ENCODE data around the gene PPP1CA. TPM values are rescaled to one million over a fixed set of nuclear protein-coding genes. Genes with fewer than 3 reads are reported as not detected.
A peak's percentile ranks its signal among the peaks of the same experiment; 100 is the strongest.

The PPP1CA gene
- polyA plus RNA-seq (ENCODE audit: insufficient read depth in 1 of 5, insufficient read length in 5 of 5, low replicate concordance in 1 of 5): 100 to 1,000 TPM in 4 of 5 donors, 10 to 100 TPM in 1; 99.0 to 167 (median 115) TPM
- long read RNA-seq, donor 1, transcript PPP1CA-204 (6 exons, 1,677 nt): minor isoform, 15 of 128 reads
- long read RNA-seq, donor 1, transcript PPP1CA-203 (7 exons, 1,476 nt): major isoform, 77 of 128 reads
- long read RNA-seq, donor 1, partial matches to known transcripts: 30 of 128 reads
- long read RNA-seq, donor 1, other reads (novel, unspliced or antisense): 0 of 128 reads
- long read RNA-seq, donor 2, transcript PPP1CA-204 (6 exons, 1,677 nt): minor isoform, 5 of 57 reads
- long read RNA-seq, donor 2, transcript PPP1CA-203 (7 exons, 1,476 nt): major isoform, 37 of 57 reads
- long read RNA-seq, donor 2, partial matches to known transcripts: 12 of 57 reads
- long read RNA-seq, donor 2, other reads (novel, unspliced or antisense): 0 of 57 reads
- long read RNA-seq, donor 3, transcript PPP1CA-204 (6 exons, 1,677 nt): minor isoform, 10 of 118 reads
- long read RNA-seq, donor 3, transcript PPP1CA-203 (7 exons, 1,476 nt): major isoform, 71 of 118 reads
- long read RNA-seq, donor 3, partial matches to known transcripts: 32 of 118 reads
- long read RNA-seq, donor 3, other reads (novel, unspliced or antisense): 0 of 118 reads
- long read RNA-seq, donor 4, transcript PPP1CA-204 (6 exons, 1,677 nt): minor isoform, 6 of 58 reads
- long read RNA-seq, donor 4, transcript PPP1CA-203 (7 exons, 1,476 nt): major isoform, 33 of 58 reads
- long read RNA-seq, donor 4, partial matches to known transcripts: 15 of 58 reads
- long read RNA-seq, donor 4, other reads (novel, unspliced or antisense): 0 of 58 reads
- long read RNA-seq, donor 5, transcript PPP1CA-204 (6 exons, 1,677 nt): minor isoform, 9 of 121 reads
- long read RNA-seq, donor 5, transcript PPP1CA-203 (7 exons, 1,476 nt): major isoform, 74 of 121 reads
- long read RNA-seq, donor 5, partial matches to known transcripts: 25 of 121 reads
- long read RNA-seq, donor 5, other reads (novel, unspliced or antisense): 6 of 121 reads
- long read RNA-seq, donor 6, transcript PPP1CA-202 (6 exons, 1,054 nt): minor isoform, 10 of 158 reads
- long read RNA-seq, donor 6, transcript PPP1CA-203 (7 exons, 1,476 nt): major isoform, 106 of 158 reads
- long read RNA-seq, donor 6, transcript PPP1CA-204 (6 exons, 1,677 nt): minor isoform, 14 of 158 reads
- long read RNA-seq, donor 6, partial matches to known transcripts: 22 of 158 reads
- long read RNA-seq, donor 6, other reads (novel, unspliced or antisense): 0 of 158 reads
- long read RNA-seq, donor 7, transcript PPP1CA-204 (6 exons, 1,677 nt): minor isoform, 12 of 151 reads
- long read RNA-seq, donor 7, transcript PPP1CA-203 (7 exons, 1,476 nt): major isoform, 94 of 151 reads
- long read RNA-seq, donor 7, partial matches to known transcripts: 42 of 151 reads
- long read RNA-seq, donor 7, other reads (novel, unspliced or antisense): 0 of 151 reads
- long read RNA-seq, donor 8, transcript PPP1CA-203 (7 exons, 1,476 nt): major isoform, 26 of 41 reads
- long read RNA-seq, donor 8, partial matches to known transcripts: 8 of 41 reads
- long read RNA-seq, donor 8, other reads (novel, unspliced or antisense): 0 of 41 reads

- peak; percentile 90 to 92 for DNase-seq
Observed at GRCh38 chr11:67401495-67402191, at the start of gene PPP1CA. Gene PPP1CA (minus strand): TSS chr11:67401858. CDS start chr11:67401782, 76 bp downstream.

- no peak for DNase-seq
Observed at GRCh38 chr11:67450796-67451657, 49.4 kb upstream of the PPP1CA start.

GRCh38 chr11:67449116-67449844 lies 47.6 kb upstream of the PPP1CA start:
- DNase-seq: no peak

- DNase-seq: no peak
Observed at GRCh38 chr11:67448220-67448609, 46.6 kb upstream of the PPP1CA start.

- DNase-seq: no peak
Observed at GRCh38 chr11:67445515-67445914, 43.9 kb upstream of the PPP1CA start.

- DNase-seq: no peak
Observed at GRCh38 chr11:67442504-67443404, 41.1 kb upstream of the PPP1CA start.

GRCh38 chr11:67441731-67442351 lies 40.2 kb upstream of the PPP1CA start:
- no peak for DNase-seq

- no peak for DNase-seq
Observed at GRCh38 chr11:67441098-67441563, 39.5 kb upstream of the PPP1CA start.

GRCh38 chr11:67440229-67441097 lies 38.8 kb upstream of the PPP1CA start:
- no peak for DNase-seq

GRCh38 chr11:67439321-67440228 lies 37.9 kb upstream of the PPP1CA start:
- no peak for DNase-seq

GRCh38 chr11:67438158-67438902 lies 36.7 kb upstream of the PPP1CA start:
- DNase-seq: no peak

GRCh38 chr11:67437809-67438157 lies 36.1 kb upstream of the PPP1CA start:
- DNase-seq: no peak

GRCh38 chr11:67437082-67437808 lies 35.6 kb upstream of the PPP1CA start, which contains the start of gene PTPRCAP:
Gene PTPRCAP (minus strand): TSS chr11:67437682. CDS start chr11:67437619, 63 bp downstream.
- DNase-seq: no peak

All from right lung (tissue), 10 donors.